ENCODE results near the gene CXCL14. TPM values are rescaled to one million over a fixed set of nuclear protein-coding genes. Genes with fewer than 3 reads are reported as not detected.

The CXCL14 gene
- total RNA-seq, 6 experiments from 2014 or later: 2.3 to 12.2 (median 3.8) TPM

GRCh38 chr5:135600152-135600570, 21.4 kb upstream of the CXCL14 start:
- no peaks in the 10 kb centered on the region for H3K9me3 ChIP-seq
- no peaks in the 10 kb centered on the region for H3K36me3 ChIP-seq
- H3K27me3 ChIP-seq: no peaks in the 10 kb centered on the region
- ATAC-seq (no peak), DNase-seq (no peak)
- no peaks in the 10 kb centered on the region for H3K4me1 ChIP-seq
- H3K27ac ChIP-seq: no peak overlapping the region
- intact Hi-C loops (cut with DNase I): no loop called here
- 45% methylated on average over 4 of the region's 5 CpGs for WGBS (ENCODE audit: insufficient coverage, low coverage, low lambda C conversion rate, missing lambda C conversion rate)
- H3K4me3 ChIP-seq: no peak overlapping the region
- TF ChIP-seq CTCF (IDR thresholded peaks at IDR 0.05) (no peak), POLR2A (IDR thresholded peaks at IDR 0.05) (no peak)

DNA sequence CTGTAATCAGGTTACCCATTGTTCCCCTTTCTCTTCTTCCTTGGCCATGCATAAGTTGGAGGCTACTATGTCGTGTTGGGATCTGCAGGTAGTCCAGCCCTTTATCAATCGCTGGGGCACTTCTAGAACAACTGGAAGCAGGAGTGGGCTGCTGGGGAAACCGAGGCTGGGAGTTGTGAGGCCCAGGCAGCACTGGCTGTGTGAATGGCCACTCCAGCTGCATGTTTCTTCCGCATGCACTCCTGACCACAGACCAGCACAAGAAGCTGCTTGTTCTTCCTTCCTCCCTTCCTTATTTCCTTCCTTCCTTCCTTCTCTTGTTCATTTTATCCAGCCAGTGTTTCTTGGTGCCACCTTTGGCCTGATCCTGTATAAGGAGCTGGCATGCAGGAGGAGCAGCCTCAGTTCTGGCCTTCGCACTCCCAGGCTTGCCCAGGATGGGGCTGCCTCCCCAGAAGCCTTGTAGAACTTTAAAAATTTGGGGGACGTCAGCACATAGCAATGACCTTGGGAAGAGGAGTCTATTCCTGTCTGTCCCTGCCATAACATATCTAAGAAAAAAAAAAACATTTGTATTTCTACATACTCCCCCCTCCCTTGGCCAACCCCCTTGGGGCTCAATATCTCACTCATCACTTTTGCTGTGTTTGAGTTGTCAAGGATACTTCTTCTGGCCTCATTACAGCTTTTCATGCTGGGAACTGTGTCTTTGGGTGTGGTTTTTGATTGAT, 20.8 kb upstream of the CXCL14 start:
- Histone ChIP-seq H3K9me3 (no peaks in the 10 kb centered on the region), H3K27ac (no peak overlapping the region), H3K36me3 (no peaks in the 10 kb centered on the region), H3K4me1 (no peaks in the 10 kb centered on the region), H3K4me3 (no peak overlapping the region), H3K27me3 (no peaks in the 10 kb centered on the region)
- DNase-seq: no peak
- intact Hi-C loops (cut with DNase I): no loop called here
- 65% methylated on average over 3 of the region's 6 CpGs for whole genome bisulfite sequencing (ENCODE audit: insufficient coverage, low coverage, low lambda C conversion rate, missing lambda C conversion rate)
- no peak for TF ChIP-seq CTCF (IDR thresholded peaks at IDR 0.05)
- ATAC-seq: no peak

- TF ChIP-seq POLR2A (IDR thresholded peaks at IDR 0.05) (no peak), CTCF (IDR thresholded peaks at IDR 0.05) (no peak)
- no peaks in the 10 kb centered on the region for H3K36me3 ChIP-seq
- no peak overlapping the region for H3K27ac ChIP-seq
- DNase-seq (no peak), ATAC-seq (no peak)
- H3K9me3 ChIP-seq: no peaks in the 10 kb centered on the region
- H3K4me3 ChIP-seq: no peak overlapping the region
- no peaks in the 10 kb centered on the region for H3K4me1 ChIP-seq
- intact Hi-C loops (cut with DNase I): no loop called here
- H3K27me3 ChIP-seq: no peaks in the 10 kb centered on the region
- WGBS (ENCODE audit: insufficient coverage, low coverage, low lambda C conversion rate, missing lambda C conversion rate): 59% methylated on average over 7 of the region's 9 CpGs
Measured at GRCh38 chr5:135598691-135599395, 20.1 kb upstream of the CXCL14 start.

GRCh38 chr5:135596788-135597187, 18.0 kb upstream of the CXCL14 start:
- 68% methylated on average over 3 of the region's 3 CpGs for WGBS (ENCODE audit: insufficient coverage, low coverage, low lambda C conversion rate, missing lambda C conversion rate)
- no peaks in the 10 kb centered on the region for H3K9me3 ChIP-seq
- DNase-seq (no peak), ATAC-seq (no peak)
- H3K4me3 ChIP-seq: no peak overlapping the region
- intact Hi-C loops (cut with DNase I): no loop called here
- H3K36me3 ChIP-seq: no peaks in the 10 kb centered on the region
- no peaks in the 10 kb centered on the region for H3K27me3 ChIP-seq
- no peak overlapping the region for H3K27ac ChIP-seq
- no peaks in the 10 kb centered on the region for H3K4me1 ChIP-seq
- TF ChIP-seq CTCF (IDR thresholded peaks at IDR 0.05) (no peak), POLR2A (IDR thresholded peaks at IDR 0.05) (no peak)
